Testis (tissue), 3 donors: ENCODE results near the gene C10orf95. TPM values are rescaled to one million over a fixed set of nuclear protein-coding genes. Genes with fewer than 3 reads are reported as not detected.
A peak's percentile ranks its signal among the peaks of the same experiment; 100 is the strongest.

ENCODE experiments used
- DNase-seq: peaks from one replicate; pipeline ENCODE4 v3.0.0-alpha.2; 2019
- H3K27ac ChIP-seq, 2 donors: fragments of 200-600 bp; sonication (generic); one replicate each; pipeline ENCODE4 v1.5.1; 2019
- H3K27me3 ChIP-seq: fragments of 200-600 bp; sonication (generic); one replicate; pipeline ENCODE4 v1.5.1; 2019
- H3K36me3 ChIP-seq: fragments of 200-600 bp; sonication (generic); one replicate; pipeline ENCODE4 v1.5.1; 2017; ENCODE audit warnings: low read depth; ENCODE audit errors: missing control alignments
- H3K4me1 ChIP-seq: fragments of 200-600 bp; sonication (generic); one replicate; pipeline ENCODE4 v1.5.1; 2019
- H3K4me3 ChIP-seq, 2 donors: fragments of 200-600 bp; sonication (generic); one replicate each; pipeline ENCODE4 v1.5.1; 2017 to 2019
- H3K9me3 ChIP-seq: fragments of 200-600 bp; sonication (generic); one replicate; pipeline ENCODE4 v1.5.1; 2017
- POLR2A ChIP-seq: fragments of 450-650 bp; IDR thresholded peaks from one replicate; pipeline ENCODE4 v1.6.1; 2017; ENCODE audit warnings: antibody characterized with exemption, mild to moderate bottlenecking, moderate library complexity
- WGBS, 2 donors: methylation state at CpG; one replicate each; pipeline ENCODE4 v1.1.5; 2018; 5-methylcytosine and 5-hydroxymethylcytosine counted together
- intact Hi-C: fragments of 100-400 bp; cut with DNase I; formaldehyde crosslinking; loops from one replicate; pipeline ENCODE4 v1.15.1; 2023; ENCODE audit warnings: low total_unique reads
- polyA plus RNA-seq: library from polyadenylated mRNA; stranded (reverse); fragments of 350-450 nt; fragmentation: Illumina TruSeq; extraction: RNeasy Lipid Tissue Mini Kit (QIAGEN cat#74804); gene quantifications from one replicate; pipeline ENCODE4 v1.2.3, GENCODE V29; 2014; ENCODE audit warnings: low read depth, low replicate concordance; ENCODE audit not compliant: insufficient read depth
- total RNA-seq, 2 donors: library from RNA; depleted of rRNA; stranded (reverse); fragments of >200 nt; gene quantifications; one replicate each; pipeline ENCODE4 v1.2.3, GENCODE V29; 2016
- TF ChIP-seq, protein P1 (sequence below), 3 experiments: fragments of 450-650 bp in 2 of 3; fragments of 200-600 bp in 1 of 3; sonication (generic) in 1 of 3; IDR thresholded peaks; one replicate each; pipeline ENCODE4 v1.5.1; 2016 to 2019; ENCODE audit warnings: antibody characterized with exemption in 3 of 3, mild to moderate bottlenecking in 2 of 3, moderate library complexity in 1 of 3

Gene C10orf95
- total and polyA plus RNA-seq, 3 donors from 2014 or later, result 0.29 to 1.3 (median 0.55) TPM

DNA sequence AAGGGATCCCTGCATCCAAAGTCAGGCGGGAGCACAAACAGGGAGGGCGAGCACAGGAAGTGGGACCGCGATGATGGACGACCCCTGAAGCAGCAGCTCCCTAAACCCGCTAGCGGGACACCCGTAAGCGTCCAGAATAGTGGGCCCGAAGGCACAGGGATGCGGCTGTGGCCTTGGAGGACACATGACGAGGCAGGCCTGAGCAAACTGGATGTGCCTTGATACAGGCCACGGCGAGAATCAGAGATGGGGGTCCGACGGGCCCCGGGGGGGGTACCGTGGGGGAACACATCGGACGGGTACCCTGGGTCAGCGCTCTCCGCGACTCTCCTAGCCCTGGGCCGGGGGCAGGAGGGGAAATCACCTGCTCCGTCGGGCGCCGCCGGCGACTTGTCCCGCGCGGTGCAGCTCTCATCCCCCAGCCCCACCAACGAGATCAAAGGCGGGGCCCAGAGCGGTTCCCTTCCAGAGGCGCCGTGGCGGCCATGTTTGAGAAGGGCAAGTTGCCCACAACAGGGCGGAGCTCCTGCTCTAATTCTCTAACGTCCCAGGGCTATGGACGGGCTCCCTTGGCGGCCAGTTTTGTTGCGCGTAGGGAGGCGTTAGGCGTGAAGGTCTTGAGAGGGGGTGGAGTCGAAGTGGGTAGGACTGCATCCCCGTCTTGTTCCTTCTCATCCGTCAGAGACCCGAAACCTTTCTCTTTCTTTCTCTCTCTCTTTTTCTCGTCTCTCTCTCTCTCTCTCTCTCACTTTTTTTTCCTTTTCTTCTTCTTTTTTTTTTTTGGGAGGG, 19.0 kb downstream of the C10orf95 start, which contains the start of gene CUEDC2:
Gene CUEDC2 (minus strand): TSS at position 413 of the 789 bp plus-strand sequence. CDS start 7,386 bp downstream, outside the sequence.
- no peaks in the 10 kb centered on the region for H3K9me3 ChIP-seq
- H3K36me3 ChIP-seq, result no peaks in the 10 kb centered on the region
- no peak for TF ChIP-seq POLR2A
- TF ChIP-seq, protein P1, sequence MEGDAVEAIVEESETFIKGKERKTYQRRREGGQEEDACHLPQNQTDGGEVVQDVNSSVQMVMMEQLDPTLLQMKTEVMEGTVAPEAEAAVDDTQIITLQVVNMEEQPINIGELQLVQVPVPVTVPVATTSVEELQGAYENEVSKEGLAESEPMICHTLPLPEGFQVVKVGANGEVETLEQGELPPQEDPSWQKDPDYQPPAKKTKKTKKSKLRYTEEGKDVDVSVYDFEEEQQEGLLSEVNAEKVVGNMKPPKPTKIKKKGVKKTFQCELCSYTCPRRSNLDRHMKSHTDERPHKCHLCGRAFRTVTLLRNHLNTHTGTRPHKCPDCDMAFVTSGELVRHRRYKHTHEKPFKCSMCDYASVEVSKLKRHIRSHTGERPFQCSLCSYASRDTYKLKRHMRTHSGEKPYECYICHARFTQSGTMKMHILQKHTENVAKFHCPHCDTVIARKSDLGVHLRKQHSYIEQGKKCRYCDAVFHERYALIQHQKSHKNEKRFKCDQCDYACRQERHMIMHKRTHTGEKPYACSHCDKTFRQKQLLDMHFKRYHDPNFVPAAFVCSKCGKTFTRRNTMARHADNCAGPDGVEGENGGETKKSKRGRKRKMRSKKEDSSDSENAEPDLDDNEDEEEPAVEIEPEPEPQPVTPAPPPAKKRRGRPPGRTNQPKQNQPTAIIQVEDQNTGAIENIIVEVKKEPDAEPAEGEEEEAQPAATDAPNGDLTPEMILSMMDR (IDR thresholded peaks at IDR 0.05), result peak in 2 of 3 experiments; percentile 2 to 18
- H3K27me3 ChIP-seq, result no peaks in the 10 kb centered on the region
- intact Hi-C loops, result no loop called here
- peaks cover 21% of the 10 kb centered on the region for H3K4me1 ChIP-seq
- peak within 1 kb of the TSS; percentile 73 to 87 for H3K27ac ChIP-seq
- peak within 1 kb of the TSS; percentile 84 to 96 for H3K4me3 ChIP-seq
- WGBS, 2 donors, result 0 to 1% methylated on average over 27 to 50 of the region's 52 CpGs
- peak; percentile 98 for DNase-seq

DNA sequence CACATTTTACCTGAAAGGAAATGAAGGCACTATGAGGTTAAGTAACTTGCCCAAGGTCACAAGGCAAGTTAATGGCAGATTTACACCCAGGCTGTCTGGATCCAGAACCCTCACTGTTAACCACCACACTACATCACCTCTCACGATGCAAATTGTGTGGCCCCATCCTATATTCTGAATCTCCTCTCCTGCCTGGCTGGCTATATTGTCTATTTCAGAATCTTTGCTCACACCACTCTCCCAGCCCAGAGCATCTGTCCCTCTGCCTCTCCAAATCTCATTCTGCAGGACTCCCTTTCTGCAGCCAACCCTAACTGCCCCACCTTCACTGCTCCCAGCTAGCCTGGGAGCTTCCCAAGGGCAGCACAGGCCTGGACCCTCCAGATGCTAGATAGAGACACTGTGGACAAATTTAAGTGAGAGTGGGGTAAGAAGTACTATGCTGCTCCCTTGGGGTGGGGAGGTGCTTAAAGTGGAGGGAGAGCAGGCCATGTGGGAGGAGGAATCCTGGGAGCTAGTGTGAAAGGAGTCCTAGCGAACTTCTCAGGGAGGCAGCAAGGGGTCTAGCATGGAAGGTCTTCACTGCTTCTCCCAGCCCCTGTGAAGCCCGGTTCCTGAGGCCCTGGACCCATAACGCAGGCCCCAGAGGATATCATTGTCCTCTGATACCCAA, 19.8 kb downstream of the C10orf95 start:
- DNase-seq, result no peak
- Histone ChIP-seq H3K4me1 (peaks cover 21% of the 10 kb centered on the region), H3K27ac (peak overlapping the region; percentile 73 to 87), H3K9me3 (no peaks in the 10 kb centered on the region), H3K4me3 (peak overlapping the region; percentile 84 to 96), H3K27me3 (no peaks in the 10 kb centered on the region), H3K36me3 (no peaks in the 10 kb centered on the region)
- WGBS, 2 donors, result 12 to 27% methylated on average over 2 to 4 of the region's 4 CpGs
- TF ChIP-seq, protein P1 (IDR thresholded peaks at IDR 0.05), result no peak
- TF ChIP-seq POLR2A, result no peak
- intact Hi-C loops, result no loop called here

DNA sequence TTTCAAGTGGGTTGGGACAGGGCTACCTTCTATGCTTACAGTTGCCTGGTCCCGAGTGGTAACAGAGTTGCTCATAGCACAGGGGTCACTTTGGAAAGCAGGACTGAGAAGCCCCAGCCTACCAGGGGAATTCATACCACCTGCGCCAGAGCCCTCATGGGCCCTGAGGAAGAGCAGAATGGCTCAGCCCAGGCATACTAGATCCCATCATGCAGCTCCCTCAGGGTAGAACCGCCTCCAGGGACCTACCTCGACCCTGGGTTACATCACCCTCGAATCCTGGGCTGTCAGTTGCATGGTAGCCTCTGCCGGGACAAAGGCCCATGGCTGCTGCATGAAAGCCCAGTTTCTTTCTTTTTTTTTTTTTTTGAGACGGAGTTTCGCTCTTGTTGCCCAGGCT, 21.9 kb downstream of the C10orf95 start:
- intact Hi-C loops, result loop anchor here (10.0 kb wide), 2 partner anchors 45 to 155 kb away; no protein-coding TSS in a partner anchor
- WGBS, 2 donors, result 82 to 87% methylated on average over 7 to 8 of the region's 8 CpGs

DNA sequence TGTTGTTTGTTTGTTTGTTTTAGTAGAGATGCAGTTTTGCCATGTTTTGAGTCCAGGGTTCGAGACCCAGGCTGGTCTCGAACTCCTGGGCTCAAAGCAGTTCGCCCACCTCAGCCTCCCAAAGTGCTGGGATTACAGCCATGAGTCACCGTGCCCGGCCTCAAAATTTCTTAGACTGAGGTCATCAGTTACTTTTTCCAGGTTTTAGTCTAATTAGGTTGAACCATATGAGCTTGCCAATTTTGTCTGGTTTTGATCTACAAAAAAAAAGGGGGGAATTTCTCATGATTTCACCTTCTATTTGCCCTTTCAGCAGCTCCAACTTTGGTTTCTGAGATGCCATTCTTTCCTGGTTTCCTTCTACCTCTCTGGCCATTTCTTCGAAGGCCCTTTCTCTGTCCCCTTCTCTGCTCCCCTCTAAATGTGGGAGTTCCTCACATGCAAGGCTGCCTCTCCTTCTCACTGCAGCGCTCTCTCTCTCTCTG, 24.5 kb downstream of the C10orf95 start:
- Histone ChIP-seq H3K9me3 (no peaks in the 10 kb centered on the region), H3K27me3 (no peaks in the 10 kb centered on the region), H3K4me3 (no peak overlapping the region), H3K4me1 (peaks cover 18% of the 10 kb centered on the region), H3K36me3 (no peaks in the 10 kb centered on the region), H3K27ac (no peak overlapping the region)
- intact Hi-C loops, result loop anchor here (10.0 kb wide), 2 partner anchors 48 to 158 kb away; no protein-coding TSS in a partner anchor
- WGBS, 2 donors, result 89 to 95% methylated on average over 7 of the region's 7 CpGs
- no peak for DNase-seq
- no peak for TF ChIP-seq POLR2A
- TF ChIP-seq, protein P1 (IDR thresholded peaks at IDR 0.05), result no peak

More for the DNA sequence above, 21.9 kb downstream of the C10orf95 start:
- Histone ChIP-seq H3K9me3 (no peaks in the 10 kb centered on the region), H3K4me3 (no peak overlapping the region), H3K27me3 (no peaks in the 10 kb centered on the region), H3K4me1 (peaks cover 8% of the 10 kb centered on the region), H3K27ac (no peak overlapping the region), H3K36me3 (no peaks in the 10 kb centered on the region)
- DNase-seq, result no peak
- TF ChIP-seq POLR2A, result no peak

DNA sequence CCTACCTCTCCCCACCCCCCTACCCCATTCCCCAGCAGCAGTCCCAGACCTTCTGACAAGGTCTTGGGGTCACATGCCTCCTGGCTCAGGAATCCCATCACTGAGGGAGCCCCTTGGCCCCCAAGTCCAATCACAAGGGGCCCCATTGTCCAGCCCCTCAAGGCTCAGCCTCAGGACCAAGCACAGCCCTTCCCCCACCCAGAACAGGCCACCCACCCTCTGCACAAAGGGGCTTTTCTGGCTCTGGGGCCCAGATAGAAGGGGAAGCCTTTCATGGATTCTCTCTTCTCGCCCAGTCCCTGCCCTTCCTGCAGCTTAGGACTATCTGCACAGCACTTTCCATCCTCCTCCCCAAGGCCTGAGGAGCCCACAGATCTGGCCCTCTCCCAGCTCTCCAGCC, 25.9 kb downstream of the C10orf95 start:
- no peaks in the 10 kb centered on the region for H3K27me3 ChIP-seq
- no peak overlapping the region for H3K27ac ChIP-seq
- TF ChIP-seq, protein P1 (IDR thresholded peaks at IDR 0.05), result no peak
- TF ChIP-seq POLR2A, result no peak
- intact Hi-C loops, result loop anchor here (10.0 kb wide), 2 partner anchors 49 to 159 kb away; no protein-coding TSS in a partner anchor
- peaks cover 12% of the 10 kb centered on the region for H3K4me1 ChIP-seq
- no peaks in the 10 kb centered on the region for H3K36me3 ChIP-seq
- H3K4me3 ChIP-seq, result no peak overlapping the region
- DNase-seq, result no peak
- 83 to 92% methylated on average over 1 of the region's 1 CpG for WGBS, 2 donors
- no peaks in the 10 kb centered on the region for H3K9me3 ChIP-seq
